NCI-H748 (cell line): ENCODE measurements around the gene PACSIN3.

Experiments used
- DNase-seq: peaks from one replicate; lab custom pipeline; 2025; ENCODE audit not compliant: unreplicated experiment; lab: John Stamatoyannopoulos, UW

PACSIN3 gene

DNA sequence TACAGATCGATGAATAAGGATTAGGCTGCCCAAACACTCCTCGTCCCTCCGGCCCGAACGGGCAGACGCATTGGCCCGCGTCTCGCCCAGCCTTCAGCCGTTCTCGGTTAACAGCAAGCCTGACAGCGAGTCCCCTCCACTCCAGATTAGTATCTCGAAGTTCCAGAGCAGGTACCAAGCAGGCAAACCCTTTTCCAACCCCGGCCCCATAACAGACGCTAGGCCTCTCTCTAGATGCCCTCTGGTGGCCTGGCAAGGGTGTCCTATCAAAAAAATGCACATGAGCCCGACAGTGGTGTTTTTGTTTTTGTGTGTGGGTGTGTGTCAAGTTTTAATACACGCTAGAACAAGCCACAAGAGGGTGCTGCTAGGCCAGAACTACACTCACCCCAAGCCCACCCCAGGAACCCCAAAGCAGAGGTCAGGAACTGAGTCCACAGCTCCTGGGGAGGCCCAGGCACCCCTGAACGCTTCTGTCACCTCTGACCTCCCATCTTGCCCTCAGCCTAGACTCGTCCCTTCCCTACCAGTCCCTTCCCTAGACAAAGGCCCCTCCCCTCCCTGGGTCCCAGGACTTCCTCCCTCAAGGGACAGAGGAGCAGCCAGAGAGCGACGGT is 8.9 kb downstream of the PACSIN3 start:
- DNase-seq = peak; percentile 78

GRCh38 chr11:47176328-47177228 is 9.7 kb downstream of the PACSIN3 start, which contains the start of gene ARFGAP2:
Gene ARFGAP2 (minus strand): TSS chr11:47176879. CDS start chr11:47176853, 26 bp downstream.
- peak; percentile 96 for DNase-seq

GRCh38 chr11:47175746-47176327 is 10.4 kb downstream of the PACSIN3 start:
- DNase-seq = no peak

DNA sequence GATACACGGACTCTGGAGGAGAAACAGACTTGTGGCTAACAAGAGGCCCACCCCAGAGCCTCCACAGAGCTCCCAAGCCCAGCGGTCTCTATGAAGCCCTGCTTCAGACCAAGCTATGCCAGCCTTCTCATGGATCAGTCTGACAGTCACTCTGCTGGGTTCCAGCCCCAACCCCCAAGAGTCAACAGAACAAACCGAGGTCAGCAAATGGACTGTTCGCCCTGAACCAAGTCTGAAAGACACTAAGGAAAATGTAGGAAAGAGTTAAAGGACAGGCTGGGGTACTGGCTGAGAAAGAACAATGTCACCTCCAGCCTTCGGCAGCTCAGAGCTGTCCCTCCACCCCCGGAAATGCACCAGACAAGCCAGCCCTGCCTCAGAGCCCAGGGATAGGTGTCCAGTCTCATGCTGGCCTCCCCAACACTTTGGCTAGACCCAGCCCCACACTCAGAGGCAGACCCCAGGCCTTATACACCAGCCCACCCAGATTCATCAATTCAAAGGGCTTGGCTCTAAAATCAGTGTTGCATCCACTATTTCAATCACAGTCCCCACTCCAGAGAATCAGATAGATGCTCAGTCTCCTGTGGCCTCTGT is 13.4 kb downstream of the PACSIN3 start:
- DNase-seq = no peak

GRCh38 chr11:47171856-47172255 is 14.4 kb downstream of the PACSIN3 start:
- no peak for DNase-seq

DNA sequence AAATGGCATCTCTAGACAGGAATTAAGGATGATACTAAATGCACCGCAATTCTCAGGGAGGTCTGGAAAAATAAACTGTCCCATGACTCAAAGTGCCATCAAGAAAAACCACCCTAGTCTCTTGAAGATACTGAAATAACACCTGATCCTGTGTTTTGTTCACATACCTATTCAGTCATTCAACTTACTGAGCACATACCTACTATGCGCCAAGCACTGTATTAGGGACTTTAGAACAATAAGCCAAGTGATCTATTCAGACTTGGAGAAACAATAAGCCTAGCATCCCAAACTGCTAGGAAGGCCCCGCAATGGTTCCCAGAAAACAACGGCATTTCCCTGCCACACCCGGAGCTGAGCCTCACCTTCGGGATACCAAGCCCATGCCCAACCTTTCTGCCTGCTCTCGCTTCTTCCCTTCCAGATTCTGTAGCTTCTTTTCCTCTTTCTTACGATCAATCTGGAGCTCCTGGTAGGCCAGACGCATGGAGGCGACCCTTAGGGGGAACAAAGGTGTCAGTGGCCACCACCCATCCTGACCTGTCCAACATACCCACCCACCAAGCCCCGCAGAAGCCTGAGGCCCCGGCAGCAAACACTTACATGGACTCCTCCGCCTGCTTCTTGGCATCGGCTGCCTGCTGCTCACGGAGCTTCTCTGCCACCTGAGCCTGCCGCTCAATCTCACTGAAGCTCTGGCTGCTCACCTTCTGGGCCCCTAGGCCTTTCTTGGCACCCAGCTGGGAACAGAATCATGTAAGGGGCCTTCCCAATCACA is 15.0 kb downstream of the PACSIN3 start:
- DNase-seq = no peak

DNA sequence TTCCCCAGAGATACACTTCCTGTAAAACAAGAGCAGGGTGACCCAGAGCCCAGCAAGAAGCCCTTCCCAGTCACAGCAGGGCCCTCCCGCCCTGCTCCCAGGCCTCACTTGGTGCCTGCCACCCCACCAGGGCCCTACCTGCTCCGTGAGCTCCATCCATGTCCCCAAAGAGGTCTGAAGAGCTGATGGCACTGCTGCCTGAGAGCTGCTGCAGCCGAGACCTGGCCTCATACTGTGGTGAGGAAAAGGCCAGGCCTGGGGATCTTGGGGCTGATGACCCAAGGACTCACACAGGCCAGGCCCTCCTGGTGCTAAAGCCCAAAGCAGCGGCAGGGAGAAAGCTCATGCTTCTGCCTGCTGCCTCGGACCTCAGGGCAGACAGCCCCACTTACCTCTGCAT is 19.9 kb downstream of the PACSIN3 start:
- DNase-seq = no peak

DNA sequence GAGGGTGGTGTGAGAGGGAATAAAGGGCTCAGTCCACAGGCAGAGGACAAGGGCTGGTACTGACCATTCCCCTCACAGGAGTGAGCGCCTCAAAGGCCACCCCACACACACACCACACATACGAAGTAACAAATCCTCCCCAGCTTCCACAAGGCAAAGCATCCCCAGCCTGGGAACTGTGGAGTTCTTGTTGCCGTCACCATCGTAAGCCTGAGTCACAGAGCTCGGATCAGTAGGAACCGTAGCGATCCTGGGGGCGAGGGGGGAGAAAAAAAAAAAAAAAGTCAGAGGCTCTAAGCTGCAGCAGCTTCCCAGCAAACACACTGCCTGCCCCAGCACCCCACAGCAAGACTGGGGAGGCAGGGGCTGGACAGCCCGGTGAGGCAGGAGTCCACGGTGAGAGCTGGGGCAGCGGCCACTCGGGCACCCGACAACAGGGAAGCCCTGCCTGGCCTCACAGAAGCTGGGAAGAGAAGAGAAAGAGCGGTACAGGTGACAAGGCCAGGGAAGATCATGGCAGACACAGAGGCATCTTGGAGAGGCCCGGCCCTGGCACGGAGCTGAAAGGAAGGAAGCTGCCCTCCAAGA is 20.9 kb downstream of the PACSIN3 start:
- DNase-seq = no peak

- DNase-seq = no peak
Measured at GRCh38 chr11:47164321-47164720, 21.9 kb downstream of the PACSIN3 start.

DNA sequence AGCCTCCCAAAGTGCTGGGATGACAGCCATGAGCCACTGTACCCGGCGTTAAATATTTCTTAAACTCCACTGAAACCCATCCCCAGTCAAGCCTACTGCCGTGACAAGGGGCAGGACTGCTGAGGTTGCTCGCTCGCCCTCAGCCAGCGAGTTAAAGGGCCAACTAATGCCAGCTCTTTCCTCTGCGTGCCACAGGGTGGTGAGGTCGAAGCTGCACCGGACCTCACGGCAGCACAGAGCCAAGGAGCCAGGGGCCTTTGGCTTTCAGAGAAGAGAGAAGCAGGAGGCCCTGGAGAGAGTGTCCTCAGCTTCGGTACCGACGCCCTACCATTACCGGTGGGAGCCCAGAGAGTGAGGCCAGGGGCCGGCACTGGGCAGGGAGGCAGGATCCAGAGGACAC is 22.3 kb downstream of the PACSIN3 start:
- no peak for DNase-seq

DNA sequence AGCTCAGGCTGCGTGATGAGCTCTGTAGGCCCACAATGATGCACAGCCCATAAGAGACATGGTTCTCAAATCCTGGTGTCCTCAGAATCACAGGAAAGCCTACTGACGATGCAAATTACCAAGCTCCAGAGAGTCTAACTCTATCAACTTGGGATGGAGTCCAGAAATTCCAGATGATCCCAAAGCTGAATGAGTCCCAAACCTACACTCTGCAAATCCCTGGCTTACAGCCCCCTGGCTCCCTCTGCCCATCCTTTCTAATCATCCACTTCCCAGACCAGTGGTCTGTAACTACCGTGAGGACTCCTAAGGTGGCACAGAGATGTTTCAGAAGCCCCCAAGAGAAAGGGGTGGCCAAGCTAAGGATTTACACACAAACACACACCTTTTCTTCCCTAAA is 23.0 kb downstream of the PACSIN3 start:
- DNase-seq = no peak

DNA sequence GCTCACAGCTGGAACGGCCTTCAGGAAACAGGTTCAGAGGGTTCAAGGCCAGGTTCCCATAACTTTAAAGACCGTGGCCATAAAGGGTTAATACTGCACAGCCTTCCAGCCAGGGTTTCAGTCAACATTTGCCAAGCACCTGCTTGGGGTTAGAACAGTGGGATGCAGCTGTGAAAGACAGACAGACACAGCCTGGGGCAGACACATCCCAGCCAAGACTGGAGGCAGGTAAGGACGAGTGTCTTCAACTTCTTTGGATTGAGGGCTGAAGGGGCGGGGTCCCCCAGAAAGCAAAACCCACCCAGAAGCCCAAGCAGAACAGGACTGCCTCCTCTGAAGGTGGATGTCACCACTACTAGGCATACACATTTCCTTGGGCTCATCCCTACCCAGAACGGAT is 23.8 kb downstream of the PACSIN3 start:
- DNase-seq = no peak

- DNase-seq = no peak
Measured at GRCh38 chr11:47161890-47162289, 24.3 kb downstream of the PACSIN3 start.

DNA sequence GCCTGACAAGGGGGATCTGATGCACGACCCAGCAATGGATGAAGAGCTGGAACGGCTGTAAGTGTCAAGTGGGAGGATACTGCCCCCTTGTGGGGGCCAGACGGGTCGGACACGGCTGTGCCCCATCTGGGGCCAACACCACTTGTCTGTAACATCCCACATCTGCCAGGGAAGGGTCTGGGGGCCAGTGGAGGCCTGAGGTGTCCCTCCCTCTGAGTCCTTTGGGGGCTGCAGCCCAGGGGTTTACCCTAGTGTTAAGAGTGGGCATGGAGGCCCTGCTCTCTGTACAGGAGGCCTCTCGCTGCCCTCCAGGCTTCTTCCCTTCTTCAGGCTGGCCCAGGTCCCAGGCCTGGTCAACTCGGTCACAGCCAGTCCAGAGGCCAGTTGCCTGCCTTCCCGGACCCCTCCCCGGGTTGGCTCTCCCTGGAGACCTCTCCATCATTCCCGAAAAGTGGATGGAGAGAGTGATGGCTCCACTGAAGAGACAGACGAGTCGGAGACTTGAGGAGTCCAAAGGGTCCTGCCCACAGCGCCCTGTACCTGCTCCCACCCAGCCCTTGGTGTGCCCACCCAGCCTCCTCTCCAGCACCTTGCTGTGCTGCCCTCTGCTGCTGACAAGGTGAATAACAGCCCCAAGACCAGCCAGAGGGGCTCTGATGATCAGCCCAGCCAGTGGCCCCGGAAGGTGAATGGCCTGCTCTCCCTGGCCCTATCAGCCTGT is 24.9 kb downstream of the PACSIN3 start:
- DNase-seq = peak; percentile 70

- DNase-seq = peak; percentile 33
Measured at GRCh38 chr11:47160753-47161133, 25.5 kb downstream of the PACSIN3 start.

DNA sequence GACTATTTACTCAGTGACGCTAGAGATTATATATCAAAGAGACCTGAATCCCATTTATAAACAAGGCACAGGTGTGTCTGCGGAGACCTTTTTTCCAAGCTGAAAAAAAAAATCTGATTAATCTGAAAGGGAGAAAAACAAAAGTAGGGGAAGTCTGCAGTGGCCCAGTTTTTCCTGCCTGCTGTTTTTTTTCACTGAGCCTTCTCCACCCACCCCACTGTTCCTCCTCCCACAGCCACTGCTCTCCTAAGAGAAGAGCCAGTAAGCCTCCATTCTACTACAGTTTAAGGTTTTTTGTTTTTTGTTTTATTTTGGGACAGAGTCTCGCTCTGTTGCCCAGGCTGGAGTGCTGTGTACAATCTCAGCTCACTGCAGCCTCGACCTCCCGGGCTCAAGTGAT is 28.0 kb downstream of the PACSIN3 start:
- no peak for DNase-seq

DNA sequence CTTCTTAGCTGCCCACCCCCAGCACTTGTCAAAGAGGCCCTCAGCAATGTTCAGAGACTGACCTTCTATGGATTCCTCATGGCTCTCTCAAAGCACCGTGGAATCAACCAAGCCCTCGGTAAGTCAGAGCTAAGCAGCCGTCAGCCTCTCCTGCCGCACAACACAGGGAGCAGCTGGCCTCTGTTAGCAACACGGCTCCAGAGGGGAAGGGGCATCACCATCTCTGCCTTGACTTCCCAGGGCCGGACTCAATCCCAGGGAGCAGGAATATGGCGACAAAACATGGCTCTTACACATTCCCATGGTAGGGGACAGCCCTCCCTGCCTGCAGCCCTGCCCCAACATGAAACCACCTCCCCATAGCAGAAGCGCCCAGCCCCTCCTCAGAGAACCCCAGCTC is 28.4 kb downstream of the PACSIN3 start:
- DNase-seq = no peak

- DNase-seq = no peak
Measured at GRCh38 chr11:47156951-47157350, 29.3 kb downstream of the PACSIN3 start.

- no peak for DNase-seq
Measured at GRCh38 chr11:47156333-47156732, 29.9 kb downstream of the PACSIN3 start.

- DNase-seq = no peak
Measured at GRCh38 chr11:47155879-47156278, 30.4 kb downstream of the PACSIN3 start.
